GM13977 (cell line): Measurements from ENCODE around the gene CASZ1.

Source experiments
- DNase-seq: peaks from one replicate; pipeline ENCODE4 v3.0.0; 2012; ENCODE audit warnings: low spot score
- in situ Hi-C: fragments of 300-500 bp; cut with MboI; formaldehyde crosslinking; loops from one replicate; pipeline ENCODE4 v1.12.0; 2022; ENCODE audit warnings: low sequenced_read_pairs, low pct_unique_long_range_greater_than_20kb, mixed read lengths, inconsistent platforms; ENCODE audit not compliant: unreplicated experiment
- TF ChIP-seq, protein P1 (sequence below): IDR thresholded peaks from 2 replicates; pipeline ENCODE4 v1.5.1; 2012; ENCODE audit warnings: mild to moderate bottlenecking, control low read depth; ENCODE audit not compliant: insufficient read depth; ENCODE audit errors: extremely low read depth, missing control alignments

Gene CASZ1

DNA sequence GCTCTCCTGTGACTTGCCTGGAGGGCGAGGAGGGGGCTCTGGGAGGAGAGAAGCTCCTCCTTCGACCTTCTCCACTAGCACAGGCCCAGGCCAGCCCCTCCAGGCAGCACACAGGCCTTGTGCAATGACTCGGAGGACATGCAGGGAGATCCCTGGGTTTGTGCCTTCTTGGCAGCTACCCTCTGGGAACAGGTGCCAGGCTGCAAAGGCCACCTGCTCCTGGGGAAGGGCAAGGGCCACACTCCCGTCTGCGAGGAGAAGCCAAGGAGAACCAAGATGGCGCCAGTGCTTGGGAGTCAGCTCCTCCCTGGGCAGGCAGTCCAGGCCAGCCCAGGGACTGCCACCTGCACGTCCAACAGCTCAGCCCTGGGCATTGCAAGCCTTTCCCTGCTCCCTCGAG, 15.3 kb downstream of the CASZ1 start:
- no peak for DNase-seq
- in situ Hi-C loops: no loop called here
- TF ChIP-seq, protein P1, sequence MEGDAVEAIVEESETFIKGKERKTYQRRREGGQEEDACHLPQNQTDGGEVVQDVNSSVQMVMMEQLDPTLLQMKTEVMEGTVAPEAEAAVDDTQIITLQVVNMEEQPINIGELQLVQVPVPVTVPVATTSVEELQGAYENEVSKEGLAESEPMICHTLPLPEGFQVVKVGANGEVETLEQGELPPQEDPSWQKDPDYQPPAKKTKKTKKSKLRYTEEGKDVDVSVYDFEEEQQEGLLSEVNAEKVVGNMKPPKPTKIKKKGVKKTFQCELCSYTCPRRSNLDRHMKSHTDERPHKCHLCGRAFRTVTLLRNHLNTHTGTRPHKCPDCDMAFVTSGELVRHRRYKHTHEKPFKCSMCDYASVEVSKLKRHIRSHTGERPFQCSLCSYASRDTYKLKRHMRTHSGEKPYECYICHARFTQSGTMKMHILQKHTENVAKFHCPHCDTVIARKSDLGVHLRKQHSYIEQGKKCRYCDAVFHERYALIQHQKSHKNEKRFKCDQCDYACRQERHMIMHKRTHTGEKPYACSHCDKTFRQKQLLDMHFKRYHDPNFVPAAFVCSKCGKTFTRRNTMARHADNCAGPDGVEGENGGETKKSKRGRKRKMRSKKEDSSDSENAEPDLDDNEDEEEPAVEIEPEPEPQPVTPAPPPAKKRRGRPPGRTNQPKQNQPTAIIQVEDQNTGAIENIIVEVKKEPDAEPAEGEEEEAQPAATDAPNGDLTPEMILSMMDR: no peak

DNA sequence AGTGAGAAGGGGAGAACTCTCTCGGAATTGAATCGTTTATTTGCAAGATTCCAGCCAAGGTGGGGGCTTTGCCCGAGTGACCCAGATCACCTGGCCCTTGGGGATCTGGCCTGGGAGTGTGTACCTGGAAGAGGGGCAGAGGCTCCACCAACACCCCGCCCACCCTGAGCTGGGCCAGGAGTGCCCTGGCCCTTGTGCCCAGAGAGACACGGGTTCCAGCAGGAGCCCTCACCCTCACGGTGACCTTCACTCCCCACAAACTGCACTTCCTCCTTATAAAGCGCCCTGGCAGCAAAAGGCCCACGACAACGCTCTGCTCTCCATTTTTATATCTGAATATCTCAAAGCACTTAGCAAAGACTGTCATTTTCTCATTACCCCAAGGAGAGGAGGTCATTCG, 16.6 kb downstream of the CASZ1 start:
- DNase-seq: no peak
- TF ChIP-seq, protein P1: no peak
- in situ Hi-C loops: no loop called here

DNA sequence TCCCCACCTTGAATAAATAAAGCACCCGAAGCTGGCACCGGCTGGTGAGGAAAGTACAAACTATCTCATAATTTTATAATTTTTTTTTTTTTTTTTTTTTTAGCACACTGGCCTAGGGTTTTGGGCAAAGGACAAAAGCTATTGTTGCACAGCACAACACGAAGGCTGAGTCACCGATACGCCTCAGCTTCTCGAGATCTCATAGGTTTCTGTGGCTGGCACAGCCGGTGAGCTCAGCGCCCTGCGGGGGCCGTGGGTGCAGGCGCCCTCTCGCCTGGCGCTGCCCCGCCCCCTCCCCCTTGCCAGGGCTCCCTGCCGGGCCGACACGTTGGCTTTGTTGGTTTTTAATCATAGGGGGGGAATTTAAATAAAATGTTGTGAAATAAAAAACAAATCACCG, 17.2 kb downstream of the CASZ1 start:
- DNase-seq: no peak
- TF ChIP-seq, protein P1: no peak
- in situ Hi-C loops: no loop called here

DNA sequence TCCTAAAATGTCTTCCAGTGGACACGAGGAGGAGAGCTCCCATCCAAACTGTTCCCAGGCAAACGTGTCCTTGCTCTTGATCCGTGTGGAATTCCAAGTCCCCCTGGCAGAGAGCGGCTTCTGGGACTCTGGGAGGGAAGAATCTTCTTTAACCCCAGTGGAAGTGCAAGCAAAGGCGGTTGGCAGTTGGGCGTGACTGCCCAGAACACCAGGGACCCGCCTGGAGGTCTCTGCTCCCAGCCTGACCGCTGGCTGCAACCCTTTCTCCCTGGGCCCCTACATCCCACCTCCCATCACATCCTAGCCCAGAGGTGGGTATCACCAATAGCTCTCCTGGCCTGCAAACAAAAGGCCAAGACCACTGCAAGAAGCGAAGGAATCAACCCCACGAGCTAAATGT, 17.8 kb downstream of the CASZ1 start:
- in situ Hi-C loops: no loop called here
- TF ChIP-seq, protein P1: no peak
- no peak for DNase-seq

DNA sequence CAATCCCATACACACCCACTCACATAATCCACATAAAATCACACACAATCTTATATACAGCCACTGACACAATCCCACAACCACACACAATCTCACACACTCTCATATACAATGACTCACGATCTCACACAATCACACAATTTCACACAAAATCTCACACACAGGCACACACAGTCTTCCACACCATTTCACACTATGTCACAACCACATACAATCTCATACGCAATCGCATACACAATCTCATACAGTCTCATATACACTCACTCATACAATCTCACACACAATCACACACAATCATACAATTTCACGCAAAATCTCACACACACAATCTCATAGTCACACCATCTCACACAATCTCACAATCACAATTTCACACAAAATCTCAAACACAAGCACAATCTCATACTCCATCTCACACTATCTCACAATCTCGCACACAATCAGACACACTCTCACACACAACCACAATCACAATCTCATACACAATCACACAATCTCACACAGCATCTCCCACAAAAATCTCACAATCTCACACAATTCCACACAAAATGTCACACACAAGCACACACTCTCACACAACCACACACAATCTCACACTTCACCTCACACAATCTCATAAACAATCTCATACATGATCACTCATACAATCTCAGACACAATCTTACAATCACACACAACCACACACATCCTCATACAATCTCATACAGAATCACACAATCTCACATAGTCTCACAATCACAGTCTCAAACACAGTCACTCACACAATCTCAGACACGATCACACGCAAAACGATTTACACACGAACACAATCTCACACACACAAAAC, 18.5 kb downstream of the CASZ1 start:
- in situ Hi-C loops: no loop called here
- DNase-seq: no peak
- TF ChIP-seq, protein P1: no peak

DNA sequence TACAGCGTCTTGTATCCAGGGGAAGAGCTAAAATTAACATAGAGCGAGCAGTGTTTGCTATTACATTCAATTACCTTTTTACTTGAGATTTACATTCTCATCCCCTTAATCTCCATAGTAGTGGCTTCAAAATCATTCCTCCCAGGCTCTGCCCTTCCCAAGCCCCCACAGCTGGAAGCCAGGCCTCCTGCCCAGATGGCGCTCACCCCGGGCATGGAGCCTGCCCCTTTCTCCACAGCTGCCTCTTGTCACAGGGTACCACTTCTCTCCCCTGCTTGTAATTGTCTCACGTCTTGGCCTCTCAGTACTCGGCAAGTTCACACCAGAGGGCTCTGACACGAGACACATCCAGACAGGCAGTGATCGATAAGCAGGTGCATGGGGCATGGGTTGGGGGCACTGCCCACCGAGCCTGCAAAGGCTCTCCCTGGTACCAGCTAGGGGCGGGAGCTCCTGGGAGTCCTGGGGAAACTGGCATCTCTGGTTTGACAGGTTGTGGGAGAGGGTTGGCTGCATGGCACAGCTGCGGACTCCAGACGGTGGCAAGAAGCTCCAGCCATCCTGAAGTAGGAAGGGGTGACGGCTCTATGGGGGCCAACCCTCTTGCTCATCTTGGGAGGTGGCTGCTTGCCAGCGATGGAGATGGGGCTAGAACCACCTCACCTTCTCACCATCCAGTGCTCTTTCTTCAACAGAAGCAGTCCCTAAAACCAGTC, 20.1 kb downstream of the CASZ1 start:
- in situ Hi-C loops: no loop called here
- TF ChIP-seq, protein P1: no peak
- DNase-seq: no peak
